BJ (cell line): ENCODE measurements around the gene TNPO1. TPM values are rescaled to one million over a fixed set of nuclear protein-coding genes. Genes with fewer than 3 reads are reported as not detected.

Experiments
- CTCF ChIA-PET: fragments of 350-600 bp; formaldehyde crosslinking; extraction: SDS; loops from one replicate; lab custom pipeline; 2021; ENCODE audit warnings: antibody characterized with exemption, inconsistent platforms; lab: Yijun Ruan, JAX
- POLR2A ChIA-PET: fragments of 300-600 bp; sonication (Branson Sonifier 250); formaldehyde crosslinking; extraction: SDS; loops from one replicate; lab custom pipeline; 2021; ENCODE audit warnings: antibody characterized with exemption; lab: Charles Lee
- DNase-seq: peaks from one replicate; pipeline ENCODE4 v3.0.0-alpha.2; 2011; ENCODE audit warnings: low read depth
- H3K27me3 ChIP-seq: 2 replicates; pipeline ENCODE4 v1.6.0; 2011; ENCODE audit warnings: low read length; ENCODE audit not compliant: control insufficient read depth, insufficient read depth
- H3K36me3 ChIP-seq: 2 replicates; pipeline ENCODE4 v1.5.1; 2011; ENCODE audit warnings: low read length; ENCODE audit not compliant: control insufficient read depth, insufficient read depth
- H3K4me3 ChIP-seq: 2 replicates; pipeline ENCODE4 v1.5.1; 2011; ENCODE audit warnings: low read depth, mild to moderate bottlenecking, control low read depth, low read length
- CTCF ChIP-seq: IDR thresholded peaks from 2 replicates; pipeline ENCODE4 v1.5.1; 2011; ENCODE audit warnings: low read depth, mild to moderate bottlenecking, control low read depth, inconsistent platforms, low read length, moderate library complexity; ENCODE audit not compliant: insufficient read depth
- polyA plus RNA-seq: library from polyadenylated mRNA; depleted of rRNA; stranded (reverse); fragments of >200 nt; gene quantifications from 2 replicates; pipeline ENCODE4 v1.2.3, GENCODE V29; 2011

The TNPO1 gene
- polyA plus RNA-seq, 1 experiment = 49.6 TPM

GRCh38 chr5:72844218-72844603, 27.8 kb downstream of the TNPO1 start:
- ChIA-PET POLR2A (no interaction called here), CTCF (no interaction called here)
- H3K36me3 ChIP-seq = no peaks in the 10 kb centered on the region; the same call in 1 of the 2 replicates
- no peaks in the 10 kb centered on the region for H3K27me3 ChIP-seq
- DNase-seq = no peak
- H3K4me3 ChIP-seq = no peak overlapping the region
- TF ChIP-seq CTCF = no peak

- TF ChIP-seq CTCF = no peak
- CTCF ChIA-PET = interaction anchor here (1.2 kb wide), 1 partner anchor 393 kb away, joined by 3 read pairs; no protein-coding TSS in a partner anchor
- Histone ChIP-seq H3K27me3 (no peaks in the 10 kb centered on the region), H3K4me3 (no peak overlapping the region), H3K36me3 (no peaks in the 10 kb centered on the region; the same call in 1 of the 2 replicates)
- POLR2A ChIA-PET = interaction anchor here (0.9 kb wide), 1 partner anchor 28 kb away, joined by 3 read pairs; no protein-coding TSS in a partner anchor
- DNase-seq = no peak
These were observed 29.4 kb downstream of the TNPO1 start for GRCh38 chr5:72845889-72846288.

GRCh38 chr5:72846483-72846882, 30.0 kb downstream of the TNPO1 start:
- H3K27me3 ChIP-seq = no peaks in the 10 kb centered on the region
- no peak for DNase-seq
- no peak overlapping the region for H3K4me3 ChIP-seq
- no peak for TF ChIP-seq CTCF
- ChIA-PET POLR2A (interaction anchor here (0.9 kb wide), 1 partner anchor 28 kb away, joined by 3 read pairs; no protein-coding TSS in a partner anchor), CTCF (interaction anchor here (1.3 kb wide), 1 partner anchor 236 kb away, joined by 5 read pairs; no protein-coding TSS in a partner anchor)
- H3K36me3 ChIP-seq = no peaks in the 10 kb centered on the region; the same call in 1 of the 2 replicates

GRCh38 chr5:72847439-72847838, 31.0 kb downstream of the TNPO1 start:
- peak; percentile 57 for DNase-seq
- Histone ChIP-seq H3K27me3 (no peaks in the 10 kb centered on the region), H3K36me3 (no peaks in the 10 kb centered on the region; the same call in none of the 2 replicates), H3K4me3 (peak overlapping the region; percentile 93)
- TF ChIP-seq CTCF = no peak
- ChIA-PET POLR2A (no interaction called here), CTCF (interaction anchor here (1.1 to 1.3 kb wide), 2 partner anchors 30 to 237 kb away, joined by 3 to 5 read pairs; no protein-coding TSS in a partner anchor)

- ChIA-PET POLR2A (no interaction called here), CTCF (interaction anchor here (1.1 kb wide), 1 partner anchor 30 kb away, joined by 3 read pairs; no protein-coding TSS in a partner anchor)
- Histone ChIP-seq H3K36me3 (peaks cover under 1% of the 10 kb centered on the region), H3K27me3 (no peaks in the 10 kb centered on the region), H3K4me3 (peak overlapping the region; percentile 93)
- peak; percentile 74 for DNase-seq
- no peak for TF ChIP-seq CTCF
These were observed 31.6 kb downstream of the TNPO1 start for GRCh38 chr5:72847989-72848473.
